Ovary (tissue), 3 donors: Measurements from ENCODE around the gene SNX8.

Experiments
- EP300 ChIP-seq: sonication (generic); formaldehyde crosslinking; IDR thresholded peaks from one replicate; pipeline ENCODE4 v1.6.1; 2017; ENCODE audit warnings: antibody characterized with exemption
- POLR2A ChIP-seq: fragments of 450-650 bp; IDR thresholded peaks from one replicate; pipeline ENCODE4 v1.6.1; 2017; ENCODE audit warnings: antibody characterized with exemption, mild to moderate bottlenecking, moderate library complexity
- TF ChIP-seq, protein P1 (sequence below), 3 donors: fragments of 450-650 bp in 2 of 3; fragments of 200-600 bp in 1 of 3; IDR thresholded peaks; one replicate each; pipeline versions ENCODE4 v1.5.1 to v1.8.0; 2016 to 2022; ENCODE audit warnings: antibody characterized with exemption in 3 of 3, mild to moderate bottlenecking in 1 of 3
- donor health status: DM: no; HTN: no; CAD: no.

DNA sequence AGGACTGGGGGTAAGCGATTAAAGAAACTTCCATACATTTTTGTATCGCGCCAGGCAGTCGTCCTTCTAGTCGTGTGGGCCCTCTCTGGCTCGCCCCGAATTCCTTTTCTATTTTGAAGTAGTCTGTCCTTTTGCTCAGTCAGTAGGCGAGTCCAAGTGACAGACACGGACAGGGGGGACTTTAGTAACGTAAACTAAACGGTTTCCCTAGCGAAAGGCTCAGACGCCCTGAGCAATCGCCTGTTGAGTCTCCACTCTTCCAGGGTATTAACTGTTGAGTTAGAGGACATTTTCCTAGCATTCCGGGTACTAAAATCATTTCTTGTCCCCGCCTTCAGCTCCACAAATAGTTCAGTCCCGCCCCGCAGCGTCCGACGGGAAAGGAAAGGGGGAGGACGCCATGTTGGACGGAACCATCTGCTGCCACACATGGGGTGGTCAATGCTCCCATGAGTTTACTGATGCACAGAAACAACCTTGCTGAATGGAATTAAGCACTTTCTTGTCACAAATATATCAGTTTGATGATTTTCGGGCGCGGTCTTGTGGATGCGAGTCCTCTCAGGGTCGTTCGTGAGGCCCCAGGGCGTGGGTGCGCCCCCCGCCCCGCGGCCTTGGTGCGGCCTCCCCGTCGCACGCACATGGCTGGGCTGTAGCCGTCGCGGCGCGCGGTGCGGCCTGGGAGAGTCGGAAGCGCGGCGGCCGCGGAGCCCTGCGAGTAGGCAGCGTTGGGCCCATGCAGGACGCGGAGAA, 40.1 kb upstream of the SNX8 start, which contains the start of gene EIF3B:
- TF ChIP-seq, protein P1, sequence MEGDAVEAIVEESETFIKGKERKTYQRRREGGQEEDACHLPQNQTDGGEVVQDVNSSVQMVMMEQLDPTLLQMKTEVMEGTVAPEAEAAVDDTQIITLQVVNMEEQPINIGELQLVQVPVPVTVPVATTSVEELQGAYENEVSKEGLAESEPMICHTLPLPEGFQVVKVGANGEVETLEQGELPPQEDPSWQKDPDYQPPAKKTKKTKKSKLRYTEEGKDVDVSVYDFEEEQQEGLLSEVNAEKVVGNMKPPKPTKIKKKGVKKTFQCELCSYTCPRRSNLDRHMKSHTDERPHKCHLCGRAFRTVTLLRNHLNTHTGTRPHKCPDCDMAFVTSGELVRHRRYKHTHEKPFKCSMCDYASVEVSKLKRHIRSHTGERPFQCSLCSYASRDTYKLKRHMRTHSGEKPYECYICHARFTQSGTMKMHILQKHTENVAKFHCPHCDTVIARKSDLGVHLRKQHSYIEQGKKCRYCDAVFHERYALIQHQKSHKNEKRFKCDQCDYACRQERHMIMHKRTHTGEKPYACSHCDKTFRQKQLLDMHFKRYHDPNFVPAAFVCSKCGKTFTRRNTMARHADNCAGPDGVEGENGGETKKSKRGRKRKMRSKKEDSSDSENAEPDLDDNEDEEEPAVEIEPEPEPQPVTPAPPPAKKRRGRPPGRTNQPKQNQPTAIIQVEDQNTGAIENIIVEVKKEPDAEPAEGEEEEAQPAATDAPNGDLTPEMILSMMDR (IDR thresholded peaks at IDR 0.05), result peak in 1 of 3 donors; percentile 22
- TF ChIP-seq EP300, result no peak
- TF ChIP-seq POLR2A, result peak; percentile 13
